Mesenteric fat pad (tissue), 1 donor: ENCODE data around the gene STXBP2. TPM values are rescaled to one million over a fixed set of nuclear protein-coding genes. Genes with fewer than 3 reads are reported as not detected.
"Not testable (repeated sequence)": the region's sequence is repeated elsewhere in the genome, so short reads cannot be mapped to it uniquely, and the experiment has no call there.

Experiments
- DNase-seq: peaks from one replicate; pipeline ENCODE4 v3.0.0-alpha.2; 2020; ENCODE audit warnings: low spot score
- total RNA-seq: library from RNA; stranded (reverse); fragmentation: NEBNext Ultra II Directional; extraction: Animal tissue kit (Norgen Biotek cat#: 25700); gene quantifications from one replicate; pipeline ENCODE4 v1.2.1, GENCODE V29; 2021
- donor health status: DM: yes; HTN: yes; CAD: no.

Gene STXBP2
- total RNA-seq, 1 donor from 2014 or later, result 60.4 TPM

GRCh38 chr19:7631577-7631976, 5.3 kb upstream of the STXBP2 start:
- no peak for DNase-seq

- no peak for DNase-seq
Measured at GRCh38 chr19:7632340-7633203, 4.3 kb upstream of the STXBP2 start.

GRCh38 chr19:7633698-7634097, 3.2 kb upstream of the STXBP2 start, which contains the start of gene PCP2:
PCP2 (minus strand) TSS chr19:7633719; CDS start chr19:7633457, 262 bp downstream.
- no peak for DNase-seq

GRCh38 chr19:7635670-7636069, 1.2 kb upstream of the STXBP2 start:
- no peak for DNase-seq

GRCh38 chr19:7636317-7636690, 606 bp upstream of the STXBP2 start:
- DNase-seq, result no peak

GRCh38 chr19:7637374-7638256, 705 bp downstream of the STXBP2 start:
- no peak for DNase-seq

- no peak for DNase-seq
Measured at GRCh38 chr19:7638802-7639465, 2.0 kb downstream of the STXBP2 start.

- DNase-seq, result no peak
Measured at GRCh38 chr19:7639863-7640348, 3.0 kb downstream of the STXBP2 start.

- no peak for DNase-seq
Measured at GRCh38 chr19:7640803-7641202, 3.9 kb downstream of the STXBP2 start.

- DNase-seq, result no peak
Measured at GRCh38 chr19:7641290-7642276, 4.7 kb downstream of the STXBP2 start.

- no peak for DNase-seq
Measured at GRCh38 chr19:7642295-7643030, 5.6 kb downstream of the STXBP2 start.

GRCh38 chr19:7643031-7643415, 6.1 kb downstream of the STXBP2 start:
- no peak for DNase-seq

- not testable (repeated sequence) for DNase-seq
Measured at GRCh38 chr19:7643629-7644549, 7.0 kb downstream of the STXBP2 start.

GRCh38 chr19:7644550-7644877, 7.6 kb downstream of the STXBP2 start:
- DNase-seq, result no peak

GRCh38 chr19:7645163-7645562, 8.3 kb downstream of the STXBP2 start:
- DNase-seq, result no peak

- DNase-seq, result no peak
Measured at GRCh38 chr19:7645656-7646425, 8.9 kb downstream of the STXBP2 start.

- no peak for DNase-seq
Measured at GRCh38 chr19:7646426-7646700, 9.5 kb downstream of the STXBP2 start.

- DNase-seq, result no peak
Measured at GRCh38 chr19:7647156-7647555, 10.2 kb downstream of the STXBP2 start.
